Brain microvascular endothelial cell (primary cell): ENCODE measurements around the gene RASL11B.

Source experiments
- DNase-seq: peaks from one replicate; pipeline ENCODE4 v3.0.0-alpha.2; 2020
- H3K27ac ChIP-seq: fragments of 250-450 bp; sonication (Bioruptor Pico); 2 replicates; pipeline ENCODE4 v1.5.1; 2020; ENCODE audit warnings: mild to moderate bottlenecking, moderate library complexity
- H3K27me3 ChIP-seq: fragments of 250-450 bp; sonication (Bioruptor Pico); replicated peaks from 2 replicates; pipeline ENCODE4 v1.5.1; 2020; ENCODE audit warnings: mild to moderate bottlenecking
- H3K36me3 ChIP-seq: fragments of 250-450 bp; sonication (Bioruptor Pico); replicated peaks from 2 replicates; pipeline ENCODE4 v1.5.1; 2020; ENCODE audit warnings: mild to moderate bottlenecking
- H3K4me3 ChIP-seq: 2 replicates; pipeline ENCODE4 v1.5.1; 2011; ENCODE audit warnings: low read depth, mild to moderate bottlenecking, control low read depth, low read length, moderate library complexity
- in situ Hi-C: cut with HindIII; loops from 2 replicates; pipeline ENCODE4 v1.10.0; 2017; ENCODE audit warnings: low sequenced_read_pairs, low pct_ligation_motif_present
- TF ChIP-seq, protein P1 (sequence below): IDR thresholded peaks from 2 replicates; pipeline ENCODE4 v1.5.1; 2011; ENCODE audit warnings: low read depth, mild to moderate bottlenecking, moderate library complexity, low read length, control low read depth, inconsistent platforms; ENCODE audit errors: missing control alignments

The RASL11B gene

DNA sequence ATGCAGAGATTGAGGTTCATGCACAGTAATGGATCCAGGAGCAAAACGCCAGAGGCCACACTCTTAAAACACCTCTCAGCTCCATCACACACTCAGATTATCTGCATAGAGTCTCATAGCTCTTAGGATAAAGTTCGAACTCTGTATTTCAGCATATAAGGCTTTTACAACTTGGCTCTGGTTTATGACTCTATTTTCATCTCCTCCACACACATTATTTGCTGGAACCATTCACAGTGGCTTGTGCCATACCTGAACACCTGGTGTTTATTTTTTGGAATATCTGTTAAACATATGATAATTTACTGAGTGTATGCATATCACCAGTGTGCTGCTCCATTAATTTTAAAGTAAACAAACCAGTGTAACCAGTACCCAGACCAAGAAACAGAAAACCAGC lies 27.2 kb downstream of the RASL11B start:
- Histone ChIP-seq H3K4me3 (no peak overlapping the region), H3K36me3 (no peaks in the 10 kb centered on the region), H3K27ac (no peak overlapping the region), H3K27me3 (no peaks in the 10 kb centered on the region)
- in situ Hi-C loops = no loop called here
- TF ChIP-seq, protein P1, sequence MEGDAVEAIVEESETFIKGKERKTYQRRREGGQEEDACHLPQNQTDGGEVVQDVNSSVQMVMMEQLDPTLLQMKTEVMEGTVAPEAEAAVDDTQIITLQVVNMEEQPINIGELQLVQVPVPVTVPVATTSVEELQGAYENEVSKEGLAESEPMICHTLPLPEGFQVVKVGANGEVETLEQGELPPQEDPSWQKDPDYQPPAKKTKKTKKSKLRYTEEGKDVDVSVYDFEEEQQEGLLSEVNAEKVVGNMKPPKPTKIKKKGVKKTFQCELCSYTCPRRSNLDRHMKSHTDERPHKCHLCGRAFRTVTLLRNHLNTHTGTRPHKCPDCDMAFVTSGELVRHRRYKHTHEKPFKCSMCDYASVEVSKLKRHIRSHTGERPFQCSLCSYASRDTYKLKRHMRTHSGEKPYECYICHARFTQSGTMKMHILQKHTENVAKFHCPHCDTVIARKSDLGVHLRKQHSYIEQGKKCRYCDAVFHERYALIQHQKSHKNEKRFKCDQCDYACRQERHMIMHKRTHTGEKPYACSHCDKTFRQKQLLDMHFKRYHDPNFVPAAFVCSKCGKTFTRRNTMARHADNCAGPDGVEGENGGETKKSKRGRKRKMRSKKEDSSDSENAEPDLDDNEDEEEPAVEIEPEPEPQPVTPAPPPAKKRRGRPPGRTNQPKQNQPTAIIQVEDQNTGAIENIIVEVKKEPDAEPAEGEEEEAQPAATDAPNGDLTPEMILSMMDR = no peak
- no peak for DNase-seq

DNA sequence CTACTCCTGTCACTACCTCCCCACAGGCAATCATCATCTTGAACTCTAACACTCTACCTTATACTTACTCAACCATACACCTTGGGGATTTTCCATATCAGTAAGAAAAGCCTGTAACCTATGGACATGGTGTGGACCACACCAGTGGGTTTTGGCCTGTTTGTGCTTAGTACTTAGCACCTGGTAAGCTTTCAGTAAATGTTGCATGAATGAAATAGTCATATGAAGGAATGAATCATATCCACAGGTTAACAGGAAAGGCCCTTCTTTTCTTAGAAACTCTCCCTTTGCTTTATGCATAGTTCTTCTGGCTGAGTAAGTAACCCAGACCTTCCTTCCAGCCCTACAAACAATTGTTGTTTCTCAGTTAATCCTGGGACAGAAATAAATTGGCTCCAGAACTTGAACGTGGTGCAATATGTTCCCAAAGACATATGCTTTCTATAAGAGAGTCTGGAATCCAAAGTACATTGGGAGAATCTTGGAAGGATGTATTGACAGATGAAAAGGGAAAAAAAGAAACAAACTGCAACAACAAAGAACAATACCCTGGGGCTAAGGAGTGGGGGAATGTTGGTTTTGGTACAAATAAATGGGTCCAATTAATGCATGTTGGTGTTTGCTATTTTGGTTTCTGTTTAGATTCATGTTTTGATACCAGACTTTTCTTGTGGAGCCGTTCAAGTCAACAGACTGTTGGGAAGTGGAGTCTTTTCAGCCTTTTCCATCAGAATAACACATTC lies 27.8 kb downstream of the RASL11B start:
- H3K36me3 ChIP-seq = no peaks in the 10 kb centered on the region
- in situ Hi-C loops = no loop called here
- H3K27me3 ChIP-seq = no peaks in the 10 kb centered on the region
- TF ChIP-seq, protein P1 = no peak
- no peak overlapping the region for H3K4me3 ChIP-seq
- DNase-seq = no peak
- H3K27ac ChIP-seq = no peak overlapping the region

DNA sequence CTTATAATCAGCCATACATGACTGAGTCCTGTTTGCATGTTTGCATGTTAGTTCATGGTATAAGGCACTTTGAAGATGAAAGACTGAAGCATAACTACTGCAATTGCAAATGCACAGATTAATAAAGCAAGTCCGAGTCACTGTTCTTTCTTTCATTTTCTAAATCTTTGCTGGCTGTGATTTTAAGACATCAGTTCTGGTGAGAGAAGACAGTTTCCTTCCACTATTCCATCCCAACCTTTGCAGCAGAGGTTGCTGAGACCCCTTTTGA lies 28.3 kb downstream of the RASL11B start:
- Histone ChIP-seq H3K4me3 (no peak overlapping the region), H3K27me3 (no peaks in the 10 kb centered on the region), H3K36me3 (no peaks in the 10 kb centered on the region), H3K27ac (no peak overlapping the region)
- DNase-seq = no peak
- TF ChIP-seq, protein P1 = no peak
- in situ Hi-C loops = no loop called here

DNA sequence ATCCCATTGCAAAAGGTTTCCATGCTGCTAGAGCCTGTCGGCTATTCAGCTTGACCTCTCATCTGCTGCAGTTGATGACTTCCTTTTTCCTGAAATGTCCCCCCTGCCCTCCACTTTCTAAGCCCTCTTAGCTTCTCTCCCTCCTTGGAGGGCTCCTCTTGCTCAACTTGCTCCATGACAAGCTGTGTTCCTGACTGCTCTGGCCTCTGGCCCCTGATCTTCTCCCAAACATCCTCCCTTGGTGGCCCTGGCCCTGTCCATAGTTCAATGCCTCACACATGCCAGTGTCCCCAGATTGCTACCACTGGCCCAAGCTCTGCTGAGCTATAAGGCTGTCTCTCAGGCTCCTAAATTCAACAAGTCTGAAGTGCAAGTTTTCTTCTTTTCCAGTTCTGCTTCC lies 29.6 kb downstream of the RASL11B start:
- H3K27ac ChIP-seq = no peak overlapping the region
- H3K36me3 ChIP-seq = no peaks in the 10 kb centered on the region
- in situ Hi-C loops = no loop called here
- TF ChIP-seq, protein P1 = no peak
- H3K27me3 ChIP-seq = no peaks in the 10 kb centered on the region
- H3K4me3 ChIP-seq = no peak overlapping the region
- DNase-seq = no peak

DNA sequence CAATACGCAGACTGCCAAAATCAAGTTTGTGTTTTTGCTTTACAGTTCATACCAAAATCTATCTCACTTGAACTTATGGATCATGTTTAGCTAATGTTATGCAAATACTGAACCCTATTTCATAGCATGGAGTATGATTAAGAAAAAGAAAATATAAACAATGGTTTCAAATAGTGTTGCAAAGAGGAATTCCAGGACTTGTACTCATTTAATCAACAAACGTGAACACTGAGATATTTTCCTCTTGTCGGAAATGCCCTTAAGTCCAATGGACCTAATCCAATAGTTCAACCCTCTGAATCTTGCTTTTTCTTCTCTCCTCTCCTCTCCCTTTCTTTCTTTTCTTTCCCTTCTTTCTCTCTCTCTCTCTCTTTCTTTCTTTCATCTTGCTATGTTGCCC lies 30.8 kb downstream of the RASL11B start:
- in situ Hi-C loops = no loop called here
- H3K27me3 ChIP-seq = no peaks in the 10 kb centered on the region
- DNase-seq = no peak
- no peak overlapping the region for H3K4me3 ChIP-seq
- TF ChIP-seq, protein P1 = no peak
- H3K36me3 ChIP-seq = no peaks in the 10 kb centered on the region
- no peak overlapping the region for H3K27ac ChIP-seq

DNA sequence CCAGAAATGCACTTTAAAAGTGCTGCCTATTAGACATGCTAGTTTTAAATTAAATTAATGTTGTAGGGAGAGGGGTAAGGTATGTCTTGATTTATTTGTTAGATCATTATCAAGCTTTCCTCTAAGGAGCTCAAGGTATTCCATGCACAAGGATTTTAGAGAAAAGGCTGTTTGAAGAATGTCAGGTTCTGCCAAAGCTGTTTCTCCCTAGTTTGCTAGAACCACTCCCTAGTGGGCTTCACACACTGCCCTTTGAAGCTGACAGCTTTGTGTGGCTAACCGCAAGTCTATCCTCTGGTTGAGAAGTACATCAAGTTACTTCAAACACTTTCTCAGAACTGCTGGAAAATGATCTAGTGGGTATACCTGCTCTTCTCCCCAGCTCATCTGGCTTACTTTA lies 32.3 kb downstream of the RASL11B start:
- Histone ChIP-seq H3K36me3 (no peaks in the 10 kb centered on the region), H3K4me3 (no peak overlapping the region), H3K27ac (no peak overlapping the region), H3K27me3 (no peaks in the 10 kb centered on the region)
- in situ Hi-C loops = no loop called here
- TF ChIP-seq, protein P1 = no peak
- no peak for DNase-seq
